Gastrocnemius medialis (tissue), 4 donors: ENCODE data around the gene TTC16. TPM values are rescaled to one million over a fixed set of nuclear protein-coding genes. Genes with fewer than 3 reads are reported as not detected.
A peak's percentile ranks its signal among the peaks of the same experiment; 100 is the strongest.
"Not testable (repeated sequence)": the region's sequence is repeated elsewhere in the genome, so short reads cannot be mapped to it uniquely, and the experiment has no call there.

Source experiments
- ATAC-seq, 2 donors: fragments of 150-250 bp; one replicate each; pipeline ENCODE4 v1.9.1; 2016
- DNase-seq, 2 donors: peaks; one replicate each; pipeline ENCODE4 v3.0.0-alpha.2; 2019
- H3K27ac ChIP-seq, 4 donors: fragments of 200-600 bp; sonication (generic); 1 replicate in 1 of 4; 2 replicates in 3 of 4; pipeline ENCODE4 v1.5.1; 2016 to 2018; ENCODE audit warnings: mild to moderate bottlenecking in 2 of 4, moderate library complexity in 1 of 4
- H3K27me3 ChIP-seq, 3 donors: fragments of 200-600 bp; sonication (generic) in 2 of 3; 1 replicate in 1 of 3; 2 replicates in 2 of 3; pipeline versions ENCODE4 v1.5.1 to v1.6.0; 2016 to 2019; ENCODE audit warnings: mild to moderate bottlenecking in 1 of 3, moderate library complexity in 1 of 3
- H3K36me3 ChIP-seq, 2 donors: fragments of 200-600 bp; sonication (generic) in 1 of 2; one replicate each; pipeline ENCODE4 v1.5.1; 2017 to 2018
- H3K4me1 ChIP-seq, 2 donors: fragments of 200-600 bp; sonication (generic) in 1 of 2; one replicate each; pipeline ENCODE4 v1.5.1; 2016 to 2017; ENCODE audit warnings: mild to moderate bottlenecking in 2 of 2
- H3K4me3 ChIP-seq, 4 donors: fragments of 200-600 bp; sonication (generic) in 3 of 4; 1 replicate in 1 of 4; 2 replicates in 3 of 4; pipeline ENCODE4 v1.5.1; 2016 to 2019; ENCODE audit warnings: mild to moderate bottlenecking in 2 of 4
- H3K9me3 ChIP-seq, 3 donors: fragments of 200-600 bp; sonication (generic) in 2 of 3; 1 replicate in 1 of 3; 2 replicates in 2 of 3; pipeline ENCODE4 v1.5.1; 2016 to 2019
- CTCF ChIP-seq, 5 experiments: fragments of 450-650 bp in 3 of 5; fragments of 200-600 bp in 2 of 5; sonication (generic) in 2 of 5; IDR thresholded peaks in 4 of 5; conservative IDR thresholded peaks in 1 of 5; 1 replicate in 4 of 5; 2 replicates in 1 of 5; pipeline ENCODE4 v1.5.1; 2016 to 2019; ENCODE audit warnings: antibody characterized with exemption in 5 of 5, mild to moderate bottlenecking in 3 of 5, moderate library complexity in 3 of 5
- POLR2A ChIP-seq, 2 donors: fragments of 450-650 bp; IDR thresholded peaks; one replicate each; pipeline ENCODE4 v1.6.1; 2017; ENCODE audit warnings: antibody characterized with exemption in 2 of 2, mild to moderate bottlenecking in 2 of 2, moderate library complexity in 2 of 2
- in situ Hi-C, 4 donors: fragments of 200-750 bp; cut with MboI; loops; one replicate each; pipeline versions ENCODE4 v1.15.0 to v1.8.0; 2017; ENCODE audit warnings: low sequenced_read_pairs in 4 of 4
- intact Hi-C: fragments of 100-400 bp; cut with DNase I; formaldehyde crosslinking; loops from one replicate; pipeline ENCODE4 v1.15.1; 2023; ENCODE audit warnings: low total_unique reads
- total RNA-seq, 4 donors: library from RNA; depleted of rRNA; stranded (reverse); fragments of >200 nt; gene quantifications; one replicate each; pipeline versions ENCODE4 v1.1.0 to v1.2.3, GENCODE V29; 2016

TTC16 gene
- total RNA-seq, 4 donors from 2014 or later = not detected

GRCh38 chr9:127756233-127756632 lies 40.4 kb downstream of the TTC16 start:
- no peak for TF ChIP-seq CTCF (IDR thresholded peaks at IDR 0.05 in 4 of 5, conservative IDR thresholded peaks at IDR 0.05 in 1 of 5)
- no peak for TF ChIP-seq POLR2A (IDR thresholded peaks at IDR 0.05)
- Histone ChIP-seq H3K27ac (no peak overlapping the region), H3K36me3 (no peaks in the 10 kb centered on the region), H3K4me1 (peaks cover 0 to 10% of the 10 kb centered on the region in 2 donors), H3K27me3 (peaks cover 11 to 33% (median 32%) of the 10 kb centered on the region in 3 donors), H3K4me3 (no peak overlapping the region), H3K9me3 (no peaks in the 10 kb centered on the region)
- ATAC-seq (no peak), DNase-seq (no peak)
- in situ Hi-C loops = no loop called here
- intact Hi-C loops = no loop called here

DNA sequence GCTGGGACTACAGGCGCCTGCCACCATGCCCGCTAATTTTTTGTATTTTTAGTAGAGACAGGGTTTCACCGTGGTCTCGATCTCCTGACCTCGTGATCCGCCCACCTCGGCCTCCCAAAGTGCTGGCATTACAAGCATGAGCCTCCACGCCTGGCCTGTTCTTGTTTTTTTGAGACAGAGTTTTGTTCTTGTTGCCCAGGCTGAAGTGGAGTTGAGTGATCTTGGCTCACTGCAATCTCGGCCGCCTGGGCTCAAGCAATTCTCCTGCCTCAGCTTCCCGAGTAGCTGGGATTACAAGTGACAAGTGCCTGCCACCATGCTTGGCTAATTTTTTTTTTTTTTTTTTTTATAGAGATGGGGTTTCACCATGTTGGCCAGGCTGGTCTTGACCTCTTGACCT lies 40.9 kb downstream of the TTC16 start:
- ATAC-seq, DNase-seq, H3K4me3 ChIP-seq, H3K9me3 ChIP-seq, in situ Hi-C loops, H3K27ac ChIP-seq, H3K36me3 ChIP-seq, intact Hi-C loops: not testable (repeated sequence)
- Histone ChIP-seq H3K27me3 (peaks cover 11 to 33% (median 32%) of the 10 kb centered on the region in 3 donors), H3K4me1 (peaks cover 0 to 10% of the 10 kb centered on the region in 2 donors)

DNA sequence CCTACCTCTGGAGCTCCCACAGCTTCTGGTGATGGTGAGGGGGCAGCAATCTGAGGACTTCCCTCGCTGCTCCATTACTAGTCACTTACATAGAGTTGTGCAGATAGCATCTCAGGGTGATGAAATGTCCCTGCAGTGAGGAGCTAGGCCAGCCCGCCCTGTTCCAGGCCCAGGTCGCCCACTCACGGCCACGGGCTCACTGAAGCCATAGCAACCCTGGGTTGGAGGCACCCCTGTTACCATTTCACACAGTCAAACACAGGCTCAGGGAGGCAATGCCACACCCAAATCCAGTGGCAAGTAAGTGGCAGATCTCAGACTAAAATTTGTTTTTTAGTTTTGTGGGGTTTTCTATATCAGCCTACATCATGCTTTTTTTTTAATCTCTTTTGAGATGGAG lies 43.0 kb downstream of the TTC16 start:
- ATAC-seq (no peak), DNase-seq (no peak)
- Histone ChIP-seq H3K27ac (peak overlapping the region in 3 of 4 donors; percentile 9 to 44 (median 33)), H3K4me1 (peaks cover 0 to 10% of the 10 kb centered on the region in 2 donors), H3K9me3 (no peaks in the 10 kb centered on the region), H3K36me3 (no peaks in the 10 kb centered on the region), H3K4me3 (no peak overlapping the region), H3K27me3 (peaks cover 6 to 30% (median 21%) of the 10 kb centered on the region in 3 donors)
- no peak for TF ChIP-seq CTCF (IDR thresholded peaks at IDR 0.05 in 4 of 5, conservative IDR thresholded peaks at IDR 0.05 in 1 of 5)
- TF ChIP-seq POLR2A (IDR thresholded peaks at IDR 0.05) = no peak
- in situ Hi-C loops = no loop called here
- intact Hi-C loops = no loop called here

GRCh38 chr9:127761061-127761460 lies 45.2 kb downstream of the TTC16 start:
- in situ Hi-C loops = no loop called here
- Histone ChIP-seq H3K4me3 (peak overlapping the region in 2 of 4 donors; percentile 37 to 38), H3K27ac (peak overlapping the region in 3 of 4 donors; percentile 51 to 81 (median 76)), H3K27me3 (peaks cover 0 to 9% (median 2%) of the 10 kb centered on the region in 3 donors), H3K36me3 (no peaks in the 10 kb centered on the region), H3K4me1 (peaks cover 0 to 3% of the 10 kb centered on the region in 2 donors), H3K9me3 (no peaks in the 10 kb centered on the region)
- TF ChIP-seq CTCF (IDR thresholded peaks at IDR 0.05 in 4 of 5, conservative IDR thresholded peaks at IDR 0.05 in 1 of 5) (no peak), POLR2A (IDR thresholded peaks at IDR 0.05) (no peak)
- ATAC-seq (no peak), DNase-seq (no peak)
- intact Hi-C loops = no loop called here

DNA sequence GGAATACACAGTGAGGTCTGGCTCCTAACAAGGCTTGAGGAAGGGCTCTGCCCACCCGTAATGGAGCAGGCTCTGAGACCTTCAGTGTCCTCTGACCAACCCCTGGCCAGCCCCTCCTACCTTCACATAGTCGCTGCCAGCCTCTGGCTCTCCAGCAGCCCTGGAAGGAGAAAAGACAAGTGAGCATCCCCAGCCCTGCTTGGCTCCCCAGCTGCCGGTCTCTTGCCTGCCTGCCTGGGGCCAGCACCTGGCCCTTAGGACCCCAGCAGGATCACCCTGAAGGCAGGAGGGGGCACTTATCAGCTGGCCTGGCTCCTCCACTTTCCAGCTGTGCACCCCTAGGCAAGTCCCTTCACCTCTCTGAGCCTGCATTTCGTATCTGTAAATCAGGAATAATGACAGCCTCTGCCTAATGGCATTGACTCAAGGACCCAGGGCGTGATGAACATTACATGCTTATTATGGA lies 45.6 kb downstream of the TTC16 start:
- intact Hi-C loops (no loop called here), in situ Hi-C loops (no loop called here)
- TF ChIP-seq POLR2A (IDR thresholded peaks at IDR 0.05) (no peak), CTCF (IDR thresholded peaks at IDR 0.05 in 4 of 5, conservative IDR thresholded peaks at IDR 0.05 in 1 of 5) (no peak)
- H3K27ac ChIP-seq = peak overlapping the region; percentile 29 to 81 (median 64)
- H3K4me1 ChIP-seq = peaks cover 0 to 3% of the 10 kb centered on the region in 2 donors
- H3K27me3 ChIP-seq = peaks cover 0 to 6% (median 0%) of the 10 kb centered on the region in 3 donors
- H3K9me3 ChIP-seq = no peaks in the 10 kb centered on the region
- peak in 1 of 2 donors; percentile 19 for ATAC-seq
- no peaks in the 10 kb centered on the region for H3K36me3 ChIP-seq
- H3K4me3 ChIP-seq = peak overlapping the region; percentile 16 to 38 (median 30)
- no peak for DNase-seq
